ENCODE results near the gene LRP8.

LRP8 gene

GRCh38 chr1:53206083-53206685 is 121.7 kb downstream of the LRP8 start:
- DNase-seq = peak; percentile 19

GRCh38 chr1:53205496-53205895 is 122.4 kb downstream of the LRP8 start:
- peak; percentile 13 for DNase-seq

DNA sequence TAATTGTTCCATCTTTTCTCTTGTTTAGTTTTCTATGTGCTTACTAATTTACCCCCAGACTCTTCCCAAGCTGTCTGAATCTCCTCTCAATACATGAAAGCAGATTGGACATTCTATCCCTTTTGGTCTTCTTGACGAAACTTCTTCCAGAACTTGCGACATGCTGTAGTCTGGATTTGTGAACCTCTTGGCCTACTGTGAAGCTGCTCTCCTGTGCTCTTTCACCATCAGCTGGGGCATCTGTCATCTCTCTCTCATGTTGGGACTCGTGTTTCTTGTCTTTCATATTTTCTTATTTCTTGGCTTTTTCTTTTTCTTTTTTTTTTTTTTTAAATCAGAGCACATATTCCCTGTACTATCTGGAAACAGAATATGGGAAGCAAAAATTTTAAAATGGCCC is 124.4 kb downstream of the LRP8 start:
- no peak for DNase-seq

DNA sequence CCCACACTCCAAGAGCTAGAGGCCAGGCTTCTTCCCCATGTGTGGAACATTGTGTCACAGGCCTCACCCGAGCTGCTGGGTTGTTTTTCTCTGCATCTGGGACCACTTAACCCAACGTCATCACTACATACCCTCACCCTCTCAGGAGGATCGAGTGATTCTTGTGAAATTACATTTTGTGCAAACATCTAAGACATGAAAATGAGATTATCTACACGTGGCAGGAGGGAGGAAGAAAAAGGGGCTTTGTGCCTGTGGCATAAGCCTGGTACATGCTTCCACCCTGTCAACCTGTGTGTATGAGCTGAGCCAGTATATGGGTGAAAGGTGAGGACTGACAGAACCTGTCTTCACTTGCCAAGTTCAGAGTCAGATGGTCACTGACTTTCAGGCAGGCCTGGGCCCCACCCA is 129.6 kb downstream of the LRP8 start:
- no peak for DNase-seq

DNA sequence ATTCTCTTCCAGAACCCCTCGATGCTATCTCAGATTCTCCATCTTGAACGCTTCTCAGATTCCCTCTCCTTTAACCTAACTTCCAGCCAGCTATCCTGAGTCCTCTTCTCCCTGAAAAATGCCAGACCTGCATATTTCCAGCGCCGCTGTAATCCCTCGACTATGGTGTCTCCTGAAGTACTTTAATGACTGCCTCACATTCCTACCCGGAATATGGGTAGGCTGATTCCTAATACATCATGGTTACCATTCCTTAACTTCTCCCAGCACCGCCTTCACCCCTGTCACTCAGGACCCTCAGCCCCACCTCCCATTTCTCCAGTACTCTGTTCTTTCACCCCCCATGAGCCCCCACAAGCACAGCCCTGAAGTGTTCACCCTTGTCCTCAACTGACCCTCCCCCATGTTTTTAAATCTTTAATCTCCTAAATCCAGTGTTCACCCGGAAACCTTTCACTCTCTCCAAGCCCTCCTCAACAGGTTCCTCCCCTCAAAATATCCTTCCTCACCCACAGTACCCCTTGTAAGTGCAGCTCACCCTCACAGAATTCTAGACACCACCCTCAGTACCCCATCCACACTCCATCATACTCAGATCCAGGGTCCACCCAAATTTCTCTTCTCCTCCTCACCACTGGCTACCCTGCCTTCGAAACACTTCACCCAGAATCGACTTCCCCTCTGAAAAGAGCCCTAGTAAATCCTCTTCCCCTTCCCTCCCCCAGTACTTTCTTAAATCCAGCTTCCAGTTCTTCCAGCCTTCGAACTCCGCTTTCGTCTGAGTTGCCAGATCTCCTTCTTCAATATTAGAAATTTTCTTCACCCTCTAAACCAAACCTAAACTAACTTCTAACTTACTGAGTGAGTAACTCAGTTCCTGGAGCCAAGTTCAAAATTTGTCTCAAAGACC is 130.3 kb downstream of the LRP8 start:
- DNase-seq = no peak

- peak; percentile 94 for DNase-seq
Observed at GRCh38 chr1:53196485-53197290, 131.2 kb downstream of the LRP8 start, which contains the start of gene CPT2. Gene CPT2, plus strand, starts transcription at chr1:53196824. Its CDS starts 120 bp downstream, at chr1:53196944.

DNA sequence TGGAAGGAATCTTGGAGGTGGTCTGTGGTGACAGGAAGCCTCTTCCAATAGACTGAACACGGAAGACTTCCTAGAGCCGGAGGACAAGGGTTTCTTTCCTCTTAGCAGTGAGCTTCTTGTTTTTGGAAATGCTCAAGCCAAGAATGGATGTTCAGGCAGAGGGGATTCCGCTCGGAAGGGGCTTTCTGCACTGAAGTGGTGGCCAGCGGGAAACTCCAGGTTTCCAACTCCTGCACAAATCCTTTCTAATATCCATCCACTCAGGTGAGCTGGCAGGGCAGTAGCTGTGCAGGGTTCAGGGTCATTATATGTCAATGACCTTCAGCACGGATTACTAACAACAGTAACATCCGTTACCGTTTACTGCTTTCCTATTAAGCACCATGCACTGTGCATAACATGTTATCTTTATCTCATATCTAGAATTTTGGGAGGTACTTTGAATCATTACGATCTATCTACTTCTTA is 131.8 kb downstream of the LRP8 start:
- DNase-seq = no peak

DNA sequence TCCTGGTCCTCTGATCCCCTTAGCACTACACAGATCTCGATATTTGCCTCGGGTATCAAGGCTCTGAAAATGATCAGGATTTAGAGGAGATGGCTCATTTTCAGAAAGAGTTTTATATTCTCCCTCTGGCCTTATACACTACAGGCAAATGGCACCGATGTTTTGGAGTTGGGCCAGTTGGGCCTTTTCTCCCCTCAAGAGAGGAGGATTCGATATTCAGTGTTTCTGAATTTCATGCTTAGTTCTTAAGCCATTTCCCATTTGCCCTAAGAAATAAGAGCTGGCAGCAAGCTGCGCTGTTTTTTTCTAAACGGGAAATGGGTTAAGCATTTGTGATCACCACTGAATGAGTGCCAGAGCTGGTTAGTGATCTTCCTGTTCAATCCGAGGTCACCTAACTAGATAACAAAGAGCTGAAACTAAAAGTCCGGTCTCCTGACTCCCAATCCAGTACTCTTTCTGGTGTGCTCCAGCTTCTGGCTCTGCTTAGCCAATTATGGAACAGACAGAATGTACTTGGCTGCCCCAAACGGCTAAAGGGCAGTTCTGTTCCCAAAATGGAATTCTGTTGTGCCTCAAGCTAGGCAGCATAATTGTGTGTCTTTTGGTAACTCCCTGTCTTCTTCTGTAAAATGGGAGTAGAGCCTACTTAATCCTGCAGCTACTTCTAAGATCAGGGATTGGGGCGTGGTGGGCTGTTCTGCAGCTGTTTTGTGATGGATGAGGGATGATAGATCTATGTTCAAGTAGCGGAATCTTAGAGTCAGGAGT is 132.4 kb downstream of the LRP8 start:
- DNase-seq = no peak
